GM19397 (cell line): ENCODE data around the gene INHBB.
"Not testable (repeated sequence)": the region's sequence is repeated elsewhere in the genome, so short reads cannot be mapped to it uniquely, and the experiment has no call there.

ENCODE experiments used
- ATAC-seq: cut with Tn5 transposase; IDR thresholded peaks from one replicate; pipeline ENCODE4 v1.9.1; 2021; ENCODE audit warnings: mild to moderate bottlenecking, moderate library complexity; ENCODE audit not compliant: unreplicated experiment

INHBB gene

GRCh38 chr2:120378605-120379004 lies 32.7 kb downstream of the INHBB start:
- no peak for ATAC-seq

- ATAC-seq, result no peak
These were observed 34.3 kb downstream of the INHBB start for GRCh38 chr2:120379916-120380893.

- ATAC-seq, result no peak
These were observed 35.3 kb downstream of the INHBB start for GRCh38 chr2:120381192-120381591.

- ATAC-seq, result no peak
These were observed 35.7 kb downstream of the INHBB start for GRCh38 chr2:120381661-120382060.

- ATAC-seq, result no peak
These were observed 36.7 kb downstream of the INHBB start for GRCh38 chr2:120382541-120383144.

GRCh38 chr2:120383191-120383590 lies 37.3 kb downstream of the INHBB start:
- ATAC-seq, result no peak

GRCh38 chr2:120383631-120384340 lies 37.9 kb downstream of the INHBB start:
- ATAC-seq, result no peak

- ATAC-seq, result no peak
These were observed 38.8 kb downstream of the INHBB start for GRCh38 chr2:120384486-120385354.

- no peak for ATAC-seq
These were observed 39.6 kb downstream of the INHBB start for GRCh38 chr2:120385355-120386127.

GRCh38 chr2:120388222-120389035 lies 42.5 kb downstream of the INHBB start:
- ATAC-seq, result no peak

- ATAC-seq, result no peak
These were observed 43.1 kb downstream of the INHBB start for GRCh38 chr2:120389036-120389391.

- ATAC-seq, result no peak
These were observed 44.6 kb downstream of the INHBB start for GRCh38 chr2:120390381-120391055.

- not testable (repeated sequence) for ATAC-seq
These were observed 45.4 kb downstream of the INHBB start for GRCh38 chr2:120391382-120391781.

GRCh38 chr2:120391911-120392665 lies 46.2 kb downstream of the INHBB start:
- ATAC-seq, result no peak

- ATAC-seq, result no peak
These were observed 47.0 kb downstream of the INHBB start for GRCh38 chr2:120392923-120393322.

- no peak for ATAC-seq
These were observed 47.5 kb downstream of the INHBB start for GRCh38 chr2:120393456-120393855.

GRCh38 chr2:120394764-120395163 lies 48.8 kb downstream of the INHBB start:
- no peak for ATAC-seq
